GM19351 (cell line): ENCODE data around the gene VGLL2.
A peak's percentile ranks its signal among the peaks of the same experiment; 100 is the strongest.

Source experiments
- ATAC-seq: cut with Tn5 transposase; IDR thresholded peaks from one replicate; pipeline ENCODE4 v1.9.1; 2021; ENCODE audit warnings: mild to moderate bottlenecking, moderate library complexity; ENCODE audit not compliant: unreplicated experiment

The VGLL2 gene

GRCh38 chr6:117267766-117268534 is 2.6 kb downstream of the VGLL2 start:
- ATAC-seq: no peak

- no peak for ATAC-seq
Measured at GRCh38 chr6:117268924-117269323, 3.6 kb downstream of the VGLL2 start.

- no peak for ATAC-seq
Measured at GRCh38 chr6:117269638-117270054, 4.3 kb downstream of the VGLL2 start.

GRCh38 chr6:117270055-117270842 is 4.9 kb downstream of the VGLL2 start:
- no peak for ATAC-seq

GRCh38 chr6:117270843-117271507 is 5.6 kb downstream of the VGLL2 start:
- no peak for ATAC-seq

GRCh38 chr6:117272032-117272866 is 6.9 kb downstream of the VGLL2 start:
- ATAC-seq: no peak

GRCh38 chr6:117272891-117273290 is 7.5 kb downstream of the VGLL2 start:
- ATAC-seq: no peak

- ATAC-seq: no peak
Measured at GRCh38 chr6:117275205-117275604, 9.8 kb downstream of the VGLL2 start.

GRCh38 chr6:117275711-117276110 is 10.4 kb downstream of the VGLL2 start:
- ATAC-seq: no peak

GRCh38 chr6:117276778-117277316 is 11.5 kb downstream of the VGLL2 start:
- ATAC-seq: no peak

- no peak for ATAC-seq
Measured at GRCh38 chr6:117280922-117281321, 15.6 kb downstream of the VGLL2 start.

- ATAC-seq: no peak
Measured at GRCh38 chr6:117288083-117288715, 22.8 kb downstream of the VGLL2 start.

- ATAC-seq: no peak
Measured at GRCh38 chr6:117290173-117290846, 25.0 kb downstream of the VGLL2 start.

- no peak for ATAC-seq
Measured at GRCh38 chr6:117298941-117299340, 33.6 kb downstream of the VGLL2 start.

- ATAC-seq: no peak
Measured at GRCh38 chr6:117303323-117303722, 38.0 kb downstream of the VGLL2 start.

- peak; percentile 64 for ATAC-seq
Measured at GRCh38 chr6:117304446-117304845, 39.1 kb downstream of the VGLL2 start.

- ATAC-seq: no peak
Measured at GRCh38 chr6:117306227-117306790, 41.0 kb downstream of the VGLL2 start.

- ATAC-seq: no peak
Measured at GRCh38 chr6:117307655-117308054, 42.3 kb downstream of the VGLL2 start.

- no peak for ATAC-seq
Measured at GRCh38 chr6:117309069-117309468, 43.7 kb downstream of the VGLL2 start.
